Type B pancreatic cell (in vitro differentiated cells): ENCODE results near the gene CTDNEP1. TPM values are rescaled to one million over a fixed set of nuclear protein-coding genes. Genes with fewer than 3 reads are reported as not detected.
A peak's percentile ranks its signal among the peaks of the same experiment; 100 is the strongest.

ENCODE experiments used
- DNase-seq: peaks from one replicate; pipeline ENCODE4 v3.0.0; 2021; ENCODE audit warnings: mixed read lengths; ENCODE audit not compliant: unreplicated experiment; ENCODE audit errors: extremely low spot score
- H3K27ac Mint-ChIP-seq: 2 replicates; pipeline ENCODE4 v1.8.0; 2021; ENCODE audit warnings: mild to moderate bottlenecking, mixed read lengths
- H3K27me3 Mint-ChIP-seq: 2 replicates; pipeline ENCODE4 v1.8.0; 2021; ENCODE audit warnings: mixed read lengths
- H3K36me3 Mint-ChIP-seq: 2 replicates; pipeline ENCODE4 v1.8.0; 2021; ENCODE audit warnings: mixed read lengths
- H3K4me1 Mint-ChIP-seq: one replicate; pipeline ENCODE4 v1.8.0; 2021; ENCODE audit warnings: mixed read lengths; ENCODE audit not compliant: unreplicated experiment
- H3K4me3 Mint-ChIP-seq: 2 replicates; pipeline ENCODE4 v1.8.0; 2021; ENCODE audit warnings: mild to moderate bottlenecking, mixed read lengths
- H3K9me3 Mint-ChIP-seq: 2 replicates; pipeline ENCODE4 v1.8.0; 2021; ENCODE audit warnings: mixed read lengths
- total RNA-seq: library from RNA; stranded (reverse); gene quantifications from 2 replicates; pipeline ENCODE4 v1.2.1, GENCODE V29; 2021; ENCODE audit warnings: low replicate concordance
- TF ChIP-seq, protein P1 (sequence below): fragments of 200-600 bp; sonication (generic); conservative IDR thresholded peaks from 2 replicates; pipeline ENCODE4 v1.5.0; 2021; ENCODE audit warnings: antibody characterized with exemption, mild to moderate bottlenecking

The CTDNEP1 gene
- total RNA-seq, 1 donor from 2014 or later = 138 TPM

DNA sequence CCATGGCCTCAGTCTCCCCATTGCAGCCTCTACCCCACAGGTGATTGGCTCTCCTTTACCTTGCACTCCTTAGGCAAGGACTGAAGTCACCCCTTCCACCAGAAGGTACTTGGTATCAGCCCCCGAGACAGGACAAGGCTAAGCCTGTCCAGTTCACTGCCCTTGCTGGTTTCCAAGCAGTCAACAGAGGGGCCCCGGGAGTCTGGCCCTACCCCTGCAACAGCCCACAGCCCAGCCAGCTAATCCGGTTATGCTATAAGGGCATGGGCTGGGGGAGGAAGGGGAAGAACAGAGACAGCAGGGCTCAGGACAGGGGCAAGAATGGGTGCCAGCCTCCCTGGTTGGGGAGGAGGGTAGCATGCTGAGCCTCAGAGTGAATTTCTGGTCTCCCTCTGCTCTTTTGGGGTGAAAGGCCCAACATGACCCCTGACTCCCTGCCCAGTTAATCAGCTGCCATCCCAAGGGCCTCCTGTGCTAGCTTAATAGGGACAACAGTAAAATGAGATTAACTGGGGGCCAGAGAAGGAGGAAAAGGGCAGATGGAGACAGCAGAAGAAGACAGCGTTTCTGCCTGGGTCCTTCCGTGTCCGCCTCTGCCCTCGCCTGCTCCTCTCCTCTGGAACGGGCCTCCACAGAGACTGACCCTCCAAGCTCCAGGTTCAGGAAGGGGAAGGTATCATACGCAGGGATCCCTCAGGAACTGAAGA is 42.6 kb downstream of the CTDNEP1 start:
- peak overlapping the region; percentile 47 for H3K4me3 Mint-ChIP-seq
- H3K4me1 Mint-ChIP-seq = peaks cover 58% of the 10 kb centered on the region
- peaks cover 29% of the 10 kb centered on the region for H3K27me3 Mint-ChIP-seq
- no peak for DNase-seq
- no peaks in the 10 kb centered on the region for H3K9me3 Mint-ChIP-seq
- peaks cover 7% of the 10 kb centered on the region for H3K36me3 Mint-ChIP-seq
- H3K27ac Mint-ChIP-seq = no peak overlapping the region
- TF ChIP-seq, protein P1, sequence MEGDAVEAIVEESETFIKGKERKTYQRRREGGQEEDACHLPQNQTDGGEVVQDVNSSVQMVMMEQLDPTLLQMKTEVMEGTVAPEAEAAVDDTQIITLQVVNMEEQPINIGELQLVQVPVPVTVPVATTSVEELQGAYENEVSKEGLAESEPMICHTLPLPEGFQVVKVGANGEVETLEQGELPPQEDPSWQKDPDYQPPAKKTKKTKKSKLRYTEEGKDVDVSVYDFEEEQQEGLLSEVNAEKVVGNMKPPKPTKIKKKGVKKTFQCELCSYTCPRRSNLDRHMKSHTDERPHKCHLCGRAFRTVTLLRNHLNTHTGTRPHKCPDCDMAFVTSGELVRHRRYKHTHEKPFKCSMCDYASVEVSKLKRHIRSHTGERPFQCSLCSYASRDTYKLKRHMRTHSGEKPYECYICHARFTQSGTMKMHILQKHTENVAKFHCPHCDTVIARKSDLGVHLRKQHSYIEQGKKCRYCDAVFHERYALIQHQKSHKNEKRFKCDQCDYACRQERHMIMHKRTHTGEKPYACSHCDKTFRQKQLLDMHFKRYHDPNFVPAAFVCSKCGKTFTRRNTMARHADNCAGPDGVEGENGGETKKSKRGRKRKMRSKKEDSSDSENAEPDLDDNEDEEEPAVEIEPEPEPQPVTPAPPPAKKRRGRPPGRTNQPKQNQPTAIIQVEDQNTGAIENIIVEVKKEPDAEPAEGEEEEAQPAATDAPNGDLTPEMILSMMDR = no peak

- DNase-seq = no peak
- Mint-ChIP-seq H3K4me1 (peaks cover 54% of the 10 kb centered on the region), H3K27ac (no peak overlapping the region), H3K9me3 (no peaks in the 10 kb centered on the region), H3K27me3 (peaks cover 22% of the 10 kb centered on the region), H3K36me3 (peaks cover 3% of the 10 kb centered on the region), H3K4me3 (peak overlapping the region; percentile 47)
- TF ChIP-seq, protein P1 = no peak
These were observed 43.4 kb downstream of the CTDNEP1 start for GRCh38 chr17:7208027-7208571.

- peaks cover 5% of the 10 kb centered on the region for H3K36me3 Mint-ChIP-seq
- peaks cover 20% of the 10 kb centered on the region for H3K27me3 Mint-ChIP-seq
- H3K4me3 Mint-ChIP-seq = peak overlapping the region; percentile 46
- H3K9me3 Mint-ChIP-seq = no peaks in the 10 kb centered on the region
- peaks cover 53% of the 10 kb centered on the region for H3K4me1 Mint-ChIP-seq
- DNase-seq = no peak
- TF ChIP-seq, protein P1 = no peak
- no peak overlapping the region for H3K27ac Mint-ChIP-seq
These were observed 44.2 kb downstream of the CTDNEP1 start for GRCh38 chr17:7207120-7208001.

DNA sequence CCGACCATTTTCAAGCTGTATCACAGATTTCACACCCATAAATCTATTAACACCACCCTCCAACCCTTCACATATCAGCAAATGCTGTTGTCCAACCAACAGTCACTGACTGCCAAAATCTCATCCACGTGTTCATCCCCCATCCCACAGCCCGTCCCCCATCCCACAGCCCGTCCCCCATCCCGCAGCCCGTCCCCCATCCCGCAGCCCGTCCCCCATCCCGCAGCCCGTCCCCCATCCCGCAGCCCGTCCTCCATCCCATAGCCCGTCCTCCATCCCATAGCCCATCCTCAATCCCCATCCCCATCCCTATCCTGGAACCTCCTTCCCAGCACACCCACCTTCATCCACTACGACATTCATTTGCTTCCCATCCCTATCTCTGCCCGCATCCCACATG is 46.0 kb downstream of the CTDNEP1 start:
- no peak for DNase-seq
- H3K36me3 Mint-ChIP-seq = peaks cover 8% of the 10 kb centered on the region

DNA sequence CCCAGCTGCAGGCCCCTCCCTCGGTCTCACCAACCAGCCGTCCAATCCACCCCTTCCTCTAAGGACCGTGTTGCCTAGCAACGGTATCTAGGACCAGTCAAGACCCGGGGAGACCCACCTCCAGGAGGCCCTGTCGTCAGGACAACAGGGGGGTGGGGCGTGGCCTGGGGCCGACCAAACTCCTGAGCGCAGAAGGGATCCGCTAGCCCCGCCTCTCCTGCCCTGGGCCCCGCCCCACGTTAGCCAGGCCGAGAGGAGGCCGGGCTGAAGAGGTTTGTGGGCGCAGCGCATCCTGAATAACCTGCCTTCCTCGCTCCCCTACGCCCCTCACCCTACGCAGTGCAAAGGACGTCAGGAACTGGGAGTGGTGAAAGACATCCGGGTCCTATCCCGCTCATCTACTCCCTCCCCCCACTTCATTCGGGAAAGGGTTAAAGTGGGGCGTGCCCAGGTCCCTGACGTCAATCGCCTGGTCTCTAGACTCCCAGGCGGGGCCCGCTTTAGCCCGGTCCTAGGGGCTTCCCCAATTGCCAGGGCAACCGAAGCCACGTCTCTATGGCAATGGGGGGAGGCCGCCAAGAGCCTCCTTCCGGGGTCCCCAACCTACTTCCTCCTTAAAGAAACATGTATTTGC is 46.6 kb downstream of the CTDNEP1 start:
- Mint-ChIP-seq H3K9me3 (no peaks in the 10 kb centered on the region), H3K27me3 (peaks cover 6% of the 10 kb centered on the region), H3K4me3 (peak overlapping the region; percentile 86), H3K36me3 (peaks cover 8% of the 10 kb centered on the region), H3K4me1 (peaks cover 39% of the 10 kb centered on the region), H3K27ac (peak overlapping the region; percentile 65)
- TF ChIP-seq, protein P1 = no peak
- peak; percentile 89 for DNase-seq

More for the DNA sequence above, 46.0 kb downstream of the CTDNEP1 start:
- TF ChIP-seq, protein P1 = no peak
- H3K27ac Mint-ChIP-seq = peak overlapping the region; percentile 65
- H3K4me1 Mint-ChIP-seq = peaks cover 45% of the 10 kb centered on the region
- peaks cover 13% of the 10 kb centered on the region for H3K27me3 Mint-ChIP-seq
- no peaks in the 10 kb centered on the region for H3K9me3 Mint-ChIP-seq
- peak overlapping the region; percentile 86 for H3K4me3 Mint-ChIP-seq
